Measurements from ENCODE around the gene SBF1.

Gene SBF1

DNA sequence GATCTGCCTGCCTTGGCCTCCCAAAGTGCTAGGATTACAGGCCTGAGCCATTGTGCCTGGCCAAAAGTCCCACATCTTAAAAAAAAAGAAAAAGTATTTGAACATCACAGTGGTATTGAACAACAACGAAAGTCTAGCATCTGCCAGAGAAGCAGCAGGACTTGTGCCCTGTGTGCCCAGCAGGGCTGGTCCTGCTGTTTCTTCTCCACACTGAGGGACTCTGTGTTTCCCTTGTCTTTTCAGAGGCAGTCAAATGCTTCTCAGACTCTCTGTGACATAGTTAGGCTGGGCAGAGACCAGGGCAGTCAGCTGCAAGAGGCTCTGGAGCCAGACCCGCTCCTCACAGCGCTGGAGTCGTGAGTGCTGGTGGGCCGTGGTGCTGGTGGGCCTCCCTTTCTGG lies 56.2 kb downstream of the SBF1 start:
- Histone ChIP-seq H3K9me3 (ENCODE audit: low read length) (no peaks in the 10 kb centered on the region), H2AFZ (ENCODE audit: low read length) (no peak overlapping the region), H3K27me3 (ENCODE audit: insufficient read depth, low read length) (no peaks in the 10 kb centered on the region), H3K27ac (ENCODE audit: low read depth, low read length, poor library complexity, severe bottlenecking) (no peak overlapping the region), H3K4me2 (ENCODE audit: low read length) (no peak overlapping the region), H3K4me1 (ENCODE audit: insufficient read depth, low read length, severe bottlenecking) (no peaks in the 10 kb centered on the region), H3K9me2 (ENCODE audit: low read depth, low read length) (no peaks in the 10 kb centered on the region), H3F3A (ENCODE audit: insufficient read depth, low read length) (no peaks in the 10 kb centered on the region), H3K36me3 (ENCODE audit: insufficient read depth, low read length) (peaks cover 92% of the 10 kb centered on the region), H3K4me3 (ENCODE audit: low read depth, low read length, poor library complexity, severe bottlenecking) (no peak overlapping the region), H3K79me2 (ENCODE audit: insufficient read depth, low read length) (no peaks in the 10 kb centered on the region), H3K9ac (ENCODE audit: low read length) (no peak overlapping the region), H4K20me1 (ENCODE audit: insufficient read depth, low read length) (no peaks in the 10 kb centered on the region; the same call in 1 of the 2 replicates)
- TF ChIP-seq, protein P1, sequence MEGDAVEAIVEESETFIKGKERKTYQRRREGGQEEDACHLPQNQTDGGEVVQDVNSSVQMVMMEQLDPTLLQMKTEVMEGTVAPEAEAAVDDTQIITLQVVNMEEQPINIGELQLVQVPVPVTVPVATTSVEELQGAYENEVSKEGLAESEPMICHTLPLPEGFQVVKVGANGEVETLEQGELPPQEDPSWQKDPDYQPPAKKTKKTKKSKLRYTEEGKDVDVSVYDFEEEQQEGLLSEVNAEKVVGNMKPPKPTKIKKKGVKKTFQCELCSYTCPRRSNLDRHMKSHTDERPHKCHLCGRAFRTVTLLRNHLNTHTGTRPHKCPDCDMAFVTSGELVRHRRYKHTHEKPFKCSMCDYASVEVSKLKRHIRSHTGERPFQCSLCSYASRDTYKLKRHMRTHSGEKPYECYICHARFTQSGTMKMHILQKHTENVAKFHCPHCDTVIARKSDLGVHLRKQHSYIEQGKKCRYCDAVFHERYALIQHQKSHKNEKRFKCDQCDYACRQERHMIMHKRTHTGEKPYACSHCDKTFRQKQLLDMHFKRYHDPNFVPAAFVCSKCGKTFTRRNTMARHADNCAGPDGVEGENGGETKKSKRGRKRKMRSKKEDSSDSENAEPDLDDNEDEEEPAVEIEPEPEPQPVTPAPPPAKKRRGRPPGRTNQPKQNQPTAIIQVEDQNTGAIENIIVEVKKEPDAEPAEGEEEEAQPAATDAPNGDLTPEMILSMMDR (IDR thresholded peaks at IDR 0.05; ENCODE audit: low read length): no peak
- TF ChIP-seq EZH2 (IDR thresholded peaks at IDR 0.05; ENCODE audit: borderline replicate concordance, low read length): no peak

DNA sequence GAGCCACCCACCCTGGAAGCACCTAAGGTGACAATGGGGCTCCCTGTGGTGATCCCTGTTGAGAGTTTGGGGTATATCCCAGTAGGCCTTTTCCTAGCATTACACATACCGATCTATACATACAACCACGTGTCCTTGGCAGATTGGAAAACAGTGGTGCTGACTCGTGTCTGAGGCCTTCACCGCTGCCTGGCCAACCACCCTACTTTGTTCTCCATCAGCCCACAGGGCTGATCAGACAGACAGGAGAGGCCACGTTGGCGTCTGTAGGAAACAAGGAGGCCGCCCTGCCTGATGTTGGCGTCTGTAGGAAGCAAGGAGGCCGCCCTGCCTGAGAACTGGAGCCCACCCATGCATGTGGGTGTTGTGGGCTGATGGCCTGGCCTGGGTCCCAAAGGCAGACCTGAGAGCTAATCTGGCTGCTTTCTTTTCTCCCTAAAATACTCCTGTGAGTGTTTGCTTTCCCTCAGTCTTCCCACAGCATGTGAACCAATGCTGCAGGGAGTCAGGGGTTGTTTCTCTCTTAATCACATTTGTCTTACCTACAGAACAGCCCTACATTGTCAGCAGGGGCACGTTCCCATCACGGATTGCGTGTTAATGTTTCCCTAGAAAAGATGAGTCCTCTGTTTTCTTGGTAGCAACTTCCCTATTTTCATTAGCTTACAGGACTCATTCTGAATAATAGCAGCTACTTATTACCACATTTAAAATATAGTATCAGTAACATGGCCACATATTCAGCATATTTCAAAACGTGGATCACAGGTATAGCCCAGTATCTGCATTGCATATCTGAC lies 57.2 kb downstream of the SBF1 start:
- no peak for TF ChIP-seq EZH2 (IDR thresholded peaks at IDR 0.05; ENCODE audit: borderline replicate concordance, low read length)
- TF ChIP-seq, protein P1 (IDR thresholded peaks at IDR 0.05; ENCODE audit: low read length): no peak
- Histone ChIP-seq H3K36me3 (ENCODE audit: insufficient read depth, low read length) (peaks cover 84% of the 10 kb centered on the region), H3K4me2 (ENCODE audit: low read length) (no peak overlapping the region), H4K20me1 (ENCODE audit: insufficient read depth, low read length) (no peaks in the 10 kb centered on the region; the same call in 1 of the 2 replicates), H3K4me1 (ENCODE audit: insufficient read depth, low read length, severe bottlenecking) (no peaks in the 10 kb centered on the region), H3K79me2 (ENCODE audit: insufficient read depth, low read length) (no peaks in the 10 kb centered on the region), H3F3A (ENCODE audit: insufficient read depth, low read length) (no peaks in the 10 kb centered on the region), H3K9me3 (ENCODE audit: low read length) (no peaks in the 10 kb centered on the region), H3K27me3 (ENCODE audit: insufficient read depth, low read length) (no peaks in the 10 kb centered on the region), H2AFZ (ENCODE audit: low read length) (no peak overlapping the region), H3K9ac (ENCODE audit: low read length) (no peak overlapping the region), H3K4me3 (ENCODE audit: low read depth, low read length, poor library complexity, severe bottlenecking) (no peak overlapping the region), H3K27ac (ENCODE audit: low read depth, low read length, poor library complexity, severe bottlenecking) (no peak overlapping the region), H3K9me2 (ENCODE audit: low read depth, low read length) (no peaks in the 10 kb centered on the region)

GRCh38 chr22:50416996-50417395 lies 57.8 kb downstream of the SBF1 start:
- H3K9me3 ChIP-seq (ENCODE audit: low read length): no peaks in the 10 kb centered on the region
- H3K27me3 ChIP-seq (ENCODE audit: insufficient read depth, low read length): no peaks in the 10 kb centered on the region
- no peaks in the 10 kb centered on the region for H3K79me2 ChIP-seq (ENCODE audit: insufficient read depth, low read length)
- no peaks in the 10 kb centered on the region; the same call in 1 of the 2 replicates for H4K20me1 ChIP-seq (ENCODE audit: insufficient read depth, low read length)
- H3K36me3 ChIP-seq (ENCODE audit: insufficient read depth, low read length): peaks cover 77% of the 10 kb centered on the region
- H3K27ac ChIP-seq (ENCODE audit: low read depth, low read length, poor library complexity, severe bottlenecking): no peak overlapping the region
- no peak overlapping the region for H3K9ac ChIP-seq (ENCODE audit: low read length)
- H2AFZ ChIP-seq (ENCODE audit: low read length): no peak overlapping the region
- no peak for TF ChIP-seq EZH2 (IDR thresholded peaks at IDR 0.05; ENCODE audit: borderline replicate concordance, low read length)
- TF ChIP-seq, protein P1 (IDR thresholded peaks at IDR 0.05; ENCODE audit: low read length): no peak
- no peaks in the 10 kb centered on the region for H3K4me1 ChIP-seq (ENCODE audit: insufficient read depth, low read length, severe bottlenecking)
- no peak overlapping the region for H3K4me3 ChIP-seq (ENCODE audit: low read depth, low read length, poor library complexity, severe bottlenecking)
- no peak overlapping the region for H3K4me2 ChIP-seq (ENCODE audit: low read length)
- H3K9me2 ChIP-seq (ENCODE audit: low read depth, low read length): no peaks in the 10 kb centered on the region
- no peaks in the 10 kb centered on the region for H3F3A ChIP-seq (ENCODE audit: insufficient read depth, low read length)
